ENCODE data around the gene PTPN1. TPM values are rescaled to one million over a fixed set of nuclear protein-coding genes. Genes with fewer than 3 reads are reported as not detected.

The PTPN1 gene
- total and polyA plus RNA-seq, 2 experiments from 2014 or later: 16.9 to 26.4 TPM

- no peaks in the 10 kb centered on the region for H3K36me3 Mint-ChIP-seq (ENCODE audit: low read depth)
- H3K4me1 Mint-ChIP-seq: peaks cover 14% of the 10 kb centered on the region; the same call in 2 of the 3 replicates
- TF ChIP-seq ZNF462 (CRISPR knock-in tag; IDR thresholded peaks at IDR 0.05) (no peak), STAT1 (IDR thresholded peaks at IDR 0.05; ENCODE audit: unreplicated experiment) (no peak), ZNF114 (CRISPR knock-in tag; IDR thresholded peaks at IDR 0.05) (no peak), POLR2AphosphoS5 (IDR thresholded peaks at IDR 0.05; ENCODE audit: low read depth) (no peak), ETS1 (IDR thresholded peaks at IDR 0.05) (no peak), CTCF (conservative IDR thresholded peaks at IDR 0.05; ENCODE audit: low read depth in 2 of 2) (no peak), EZH2phosphoT487 (IDR thresholded peaks at IDR 0.05; ENCODE audit: unreplicated experiment) (no peak), CREB1 (CRISPR knock-in tag; IDR thresholded peaks at IDR 0.05; ENCODE audit: low read depth) (no peak), REST (IDR thresholded peaks at IDR 0.05; ENCODE audit: unreplicated experiment) (no peak)
- Histone ChIP-seq H3K79me2 (replicated peaks; ENCODE audit: insufficient read depth) (no peaks in the 10 kb centered on the region), H3K36me3 (ENCODE audit: insufficient read depth) (no peaks in the 10 kb centered on the region), H3K9me2 (ENCODE audit: insufficient read depth) (no peaks in the 10 kb centered on the region), H3K4me1 (ENCODE audit: insufficient read depth) (no peaks in the 10 kb centered on the region), H3K4me3 (no peak overlapping the region), H3F3A (replicated peaks; ENCODE audit: low read depth) (no peaks in the 10 kb centered on the region), H3K4me2 (no peak overlapping the region), H3K27ac (ENCODE audit: low read depth) (no peak overlapping the region), H3K27me3 (ENCODE audit: insufficient read depth) (no peaks in the 10 kb centered on the region), H4K20me1 (replicated peaks; ENCODE audit: insufficient read depth) (no peaks in the 10 kb centered on the region), H2AFZ (no peak overlapping the region)
- no peak for ATAC-seq
- DNase-seq (ENCODE audit: low spot score): no peak
- no peaks in the 10 kb centered on the region; the same call in 2 of the 3 replicates for H3K9me3 Mint-ChIP-seq
- peaks cover 5% of the 10 kb centered on the region for H3K27me3 Mint-ChIP-seq (ENCODE audit: insufficient read depth, low read depth, poor library complexity)
- H3K4me3 Mint-ChIP-seq: no peak overlapping the region
- no peak overlapping the region for H3K27ac Mint-ChIP-seq
Observed at GRCh38 chr20:50608750-50609104, 98.5 kb downstream of the PTPN1 start.

Data from GM23338 (cell line).